ELR (cell line): ENCODE results near the gene PREX1.
"Not testable (repeated sequence)": the region's sequence is repeated elsewhere in the genome, so short reads cannot be mapped to it uniquely, and the experiment has no call there.

Experiments used
- DNase-seq: peaks from one replicate; pipeline ENCODE4 v3.0.0-alpha.2; 2015; ENCODE audit warnings: low read depth

The PREX1 gene

GRCh38 chr20:48827855-48828733 lies at the start of gene PREX1:
PREX1 (minus strand) TSS chr20:48827999; CDS start chr20:48827860, 139 bp downstream.
- peak; percentile 90 for DNase-seq

- peak; percentile 61 for DNase-seq
Measured at GRCh38 chr20:48877304-48877703, 49.5 kb upstream of the PREX1 start.

- DNase-seq, result peak; percentile 80
Measured at GRCh38 chr20:48875914-48876240, 48.1 kb upstream of the PREX1 start.

- DNase-seq, result no peak
Measured at GRCh38 chr20:48875233-48875913, 47.6 kb upstream of the PREX1 start.

GRCh38 chr20:48869442-48869841 lies 41.6 kb upstream of the PREX1 start:
- DNase-seq, result not testable (repeated sequence)

- no peak for DNase-seq
Measured at GRCh38 chr20:48866936-48867335, 39.1 kb upstream of the PREX1 start.

- DNase-seq, result no peak
Measured at GRCh38 chr20:48864738-48865318, 37.0 kb upstream of the PREX1 start.

GRCh38 chr20:48864254-48864653 lies 36.5 kb upstream of the PREX1 start:
- no peak for DNase-seq

- DNase-seq, result no peak
Measured at GRCh38 chr20:48862279-48862678, 34.5 kb upstream of the PREX1 start.

- no peak for DNase-seq
Measured at GRCh38 chr20:48861444-48861843, 33.6 kb upstream of the PREX1 start.

GRCh38 chr20:48858075-48858790 lies 30.4 kb upstream of the PREX1 start:
- no peak for DNase-seq

GRCh38 chr20:48856130-48856529 lies 28.3 kb upstream of the PREX1 start:
- DNase-seq, result no peak

GRCh38 chr20:48855046-48855445 lies 27.2 kb upstream of the PREX1 start:
- DNase-seq, result no peak

- DNase-seq, result no peak
Measured at GRCh38 chr20:48852609-48853008, 24.8 kb upstream of the PREX1 start.

- no peak for DNase-seq
Measured at GRCh38 chr20:48851579-48851978, 23.8 kb upstream of the PREX1 start.

- no peak for DNase-seq
Measured at GRCh38 chr20:48850977-48851299, 23.1 kb upstream of the PREX1 start.

- DNase-seq, result no peak
Measured at GRCh38 chr20:48850257-48850976, 22.6 kb upstream of the PREX1 start.

- DNase-seq, result no peak
Measured at GRCh38 chr20:48849779-48850178, 22.0 kb upstream of the PREX1 start.

GRCh38 chr20:48849299-48849698 lies 21.5 kb upstream of the PREX1 start:
- DNase-seq, result no peak

GRCh38 chr20:48847498-48848205 lies 19.9 kb upstream of the PREX1 start:
- DNase-seq, result no peak
